Stromal cell of bone marrow (primary cell): Measurements from ENCODE around the gene TFEB.

ENCODE experiments used
- DNase-seq: peaks from one replicate; pipeline ENCODE4 v3.0.0-alpha.2; 2012; ENCODE audit warnings: low read depth

TFEB gene

DNA sequence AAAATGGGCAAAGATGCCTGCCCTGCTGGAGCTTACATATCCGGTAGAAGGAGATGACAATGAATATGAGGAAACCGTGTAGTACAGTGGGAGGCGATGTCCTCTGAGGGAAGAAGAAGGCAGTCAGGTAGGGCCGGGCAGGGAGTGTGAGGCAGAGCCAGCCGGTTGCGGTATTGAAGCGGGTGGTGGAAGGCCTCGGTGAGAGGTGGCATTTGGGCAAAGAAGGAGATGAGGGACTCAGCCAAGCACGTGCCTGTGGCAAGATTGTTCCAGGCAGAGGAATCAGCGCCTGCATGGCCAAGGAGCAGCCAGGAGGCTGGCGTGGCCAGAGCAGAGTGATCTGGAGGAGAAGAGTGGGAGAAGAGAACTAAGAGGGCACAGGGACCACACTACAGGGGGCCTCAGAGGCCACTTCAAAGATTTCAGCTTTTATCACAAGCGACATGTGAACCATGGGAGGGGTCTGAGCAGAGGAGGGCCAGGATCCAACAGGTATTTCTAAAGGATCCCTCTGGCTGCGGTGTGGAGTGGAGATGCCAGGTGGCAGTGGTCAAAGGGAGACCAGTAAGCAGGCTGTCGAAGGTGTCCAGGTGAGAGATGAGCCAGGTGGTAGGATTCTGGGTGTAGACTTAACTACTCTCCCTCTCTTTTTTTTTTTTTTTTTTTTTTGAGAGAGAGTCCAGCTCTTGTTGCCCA lies 83.3 kb downstream of the TFEB start:
- no peak for DNase-seq

DNA sequence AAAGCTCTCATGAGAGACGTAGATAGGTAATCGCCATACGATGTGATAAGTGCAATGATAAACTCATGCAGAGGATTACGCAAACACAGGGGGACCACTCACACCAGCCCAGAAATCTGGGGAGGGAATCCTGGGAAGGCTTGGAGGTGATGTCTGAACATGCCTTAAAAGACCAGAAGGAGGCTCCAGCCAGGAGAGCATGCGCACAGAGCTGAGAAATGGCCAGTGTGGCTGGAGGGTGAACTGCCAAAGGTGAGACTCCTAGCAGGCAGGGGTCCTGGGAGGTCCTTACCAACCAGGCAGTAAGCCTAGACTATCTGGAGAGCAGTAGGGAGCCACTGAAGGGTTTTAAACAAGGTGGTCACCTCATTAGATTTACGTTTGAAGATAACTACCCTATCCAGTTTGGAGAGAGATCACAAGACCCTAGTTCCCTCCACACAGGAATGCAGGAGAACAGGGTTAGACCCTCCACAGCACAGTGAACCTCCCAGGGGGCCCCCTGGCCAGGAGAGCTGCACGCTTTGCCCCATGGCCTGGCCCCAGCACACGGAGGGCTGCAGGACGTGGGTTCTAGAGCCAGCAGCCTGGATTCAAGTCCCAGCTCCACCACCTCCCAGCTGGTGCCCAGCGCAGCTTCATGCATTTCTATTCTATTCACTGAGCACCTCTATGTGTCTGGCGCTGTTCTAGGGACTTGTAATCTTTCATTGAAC lies 84.0 kb downstream of the TFEB start:
- DNase-seq = no peak

DNA sequence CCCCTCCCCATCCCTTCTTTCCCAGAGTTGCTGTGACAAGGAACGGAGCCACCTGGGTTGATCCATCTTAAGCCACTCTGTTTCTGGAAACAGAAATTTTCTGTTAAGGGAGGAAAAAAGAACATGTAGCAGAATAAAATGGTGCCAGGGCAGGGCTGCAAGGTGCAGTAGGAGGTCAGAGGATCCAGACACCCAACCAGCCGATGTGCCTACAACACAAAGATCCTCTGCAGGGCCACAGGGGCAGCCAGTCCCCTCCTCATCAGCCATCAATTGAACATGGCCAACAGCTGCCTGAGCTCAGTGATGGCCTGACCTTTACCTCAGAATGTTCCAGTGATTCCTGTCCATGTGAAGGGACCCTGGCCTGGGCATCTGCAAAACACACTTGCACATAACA lies 85.3 kb downstream of the TFEB start:
- no peak for DNase-seq

DNA sequence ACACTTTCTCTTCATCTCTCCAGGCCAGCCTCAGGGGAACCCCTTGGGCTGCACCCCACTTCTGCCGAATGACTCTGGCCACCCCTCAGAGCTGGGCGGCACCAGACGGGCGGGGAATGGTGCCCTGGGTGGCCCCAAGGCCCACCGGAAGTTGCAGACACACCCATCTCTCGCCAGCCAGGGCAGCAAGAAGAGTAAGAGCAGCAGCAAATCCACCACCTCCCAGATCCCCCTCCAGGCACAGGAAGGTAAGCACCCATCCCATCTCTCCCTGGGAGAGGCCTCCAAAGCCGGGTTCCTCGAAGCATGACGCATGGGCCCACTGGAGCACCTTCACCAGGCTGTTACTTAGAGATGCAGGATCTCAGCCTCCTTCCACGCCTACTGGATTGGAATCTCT lies 85.8 kb downstream of the TFEB start:
- DNase-seq = no peak

DNA sequence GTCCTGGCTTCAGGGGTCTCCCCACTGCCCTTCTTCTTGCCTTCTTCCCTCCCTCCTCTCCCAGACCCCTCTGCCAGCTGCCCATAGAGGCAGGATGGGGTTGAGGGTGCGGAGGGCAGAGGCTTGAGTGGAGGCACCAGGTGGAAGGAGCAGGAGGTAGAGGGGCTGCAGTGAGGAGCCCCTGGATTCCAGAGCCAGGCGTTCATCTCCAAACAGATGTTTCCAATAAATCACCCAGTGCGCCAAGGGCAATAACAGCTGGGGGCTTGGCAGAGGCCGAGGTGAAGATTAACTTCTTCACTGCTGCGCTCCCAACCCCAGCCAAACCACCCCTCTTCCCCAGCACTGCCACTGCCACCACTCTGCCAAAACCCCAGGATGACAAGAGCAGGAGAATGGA lies 86.5 kb downstream of the TFEB start:
- DNase-seq = no peak

DNA sequence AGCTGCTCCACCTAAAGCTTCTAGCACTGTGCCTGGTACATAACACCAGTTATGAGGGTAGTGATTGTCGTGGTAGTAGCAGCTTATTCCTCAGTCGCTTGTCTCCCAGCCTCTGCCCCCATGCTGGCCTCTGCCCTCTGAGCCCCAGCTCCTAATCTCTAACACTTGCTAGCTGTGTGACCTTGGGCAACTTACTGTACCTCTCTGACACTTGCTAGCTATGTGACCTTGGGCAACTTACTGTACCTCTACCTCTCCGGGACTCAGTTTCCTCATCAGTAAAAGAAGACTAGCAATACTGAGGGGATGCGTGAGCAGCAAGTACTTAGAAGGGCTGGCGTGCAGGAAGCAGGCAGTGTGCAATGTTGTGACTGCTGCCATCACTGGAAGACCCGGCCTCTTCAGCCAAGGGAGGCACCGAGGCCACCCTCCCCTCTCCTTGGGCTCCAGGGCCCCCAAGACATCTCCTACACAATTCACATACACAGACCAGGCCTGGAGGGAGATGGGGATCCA lies 87.3 kb downstream of the TFEB start:
- no peak for DNase-seq

DNA sequence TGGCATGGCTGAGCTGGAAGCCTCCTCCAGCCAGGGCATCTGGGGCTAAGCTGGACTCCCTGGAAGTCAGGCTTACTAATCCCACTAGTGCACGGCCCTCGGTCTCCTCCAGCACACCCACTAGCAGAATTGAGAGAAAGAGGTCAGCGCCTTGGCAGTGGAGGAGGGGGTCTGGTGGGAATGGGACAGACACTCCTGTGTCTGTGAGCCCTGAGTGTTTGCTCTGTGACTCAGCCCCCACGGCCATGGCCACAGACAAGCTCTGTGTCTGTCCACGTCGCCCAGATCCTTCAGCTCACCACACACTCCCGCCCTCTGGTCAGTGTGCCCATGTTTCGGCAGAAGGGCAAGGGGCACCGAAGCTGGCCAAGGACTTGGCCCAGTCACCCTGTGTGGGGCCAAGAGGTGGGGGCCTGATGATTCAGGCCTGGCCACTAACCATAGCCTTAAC lies 88.3 kb downstream of the TFEB start:
- no peak for DNase-seq

DNA sequence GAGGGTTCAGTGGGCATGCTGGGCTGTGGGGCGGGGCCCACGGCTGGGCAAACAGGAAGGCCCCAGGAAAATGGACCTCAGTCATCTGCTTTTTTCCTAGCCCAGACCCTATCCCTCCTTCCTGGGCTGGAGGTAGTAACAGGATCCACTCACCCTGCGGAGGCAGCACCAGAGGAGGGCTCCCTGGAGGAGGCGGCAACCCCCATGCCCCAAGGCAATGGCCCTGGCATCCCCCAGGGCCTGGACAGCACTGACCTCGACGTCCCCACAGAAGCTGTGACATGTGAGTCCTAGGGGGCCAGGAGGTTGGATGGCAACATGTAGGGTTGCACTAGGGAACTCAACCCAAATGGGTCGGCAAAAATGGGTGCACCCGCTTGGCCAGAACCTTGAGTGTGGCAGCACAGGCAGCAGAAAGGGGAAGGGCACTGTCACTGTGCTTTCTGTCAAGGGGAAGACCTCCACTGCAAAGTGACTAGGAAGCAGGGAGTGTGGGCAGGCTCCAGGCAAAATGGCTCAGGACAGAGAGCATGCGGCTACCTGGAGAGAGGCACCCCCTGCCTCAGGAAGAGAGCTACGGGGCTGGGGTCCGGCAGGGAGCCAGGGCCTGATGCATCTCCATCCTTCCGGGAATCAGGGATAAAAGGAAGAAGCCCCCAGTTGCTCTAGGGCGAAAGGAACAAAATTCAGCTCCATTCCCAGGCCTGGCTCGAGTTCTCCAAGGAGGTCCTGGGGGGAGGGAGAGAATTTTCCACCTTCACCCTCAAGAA lies 89.2 kb downstream of the TFEB start:
- DNase-seq = no peak

DNA sequence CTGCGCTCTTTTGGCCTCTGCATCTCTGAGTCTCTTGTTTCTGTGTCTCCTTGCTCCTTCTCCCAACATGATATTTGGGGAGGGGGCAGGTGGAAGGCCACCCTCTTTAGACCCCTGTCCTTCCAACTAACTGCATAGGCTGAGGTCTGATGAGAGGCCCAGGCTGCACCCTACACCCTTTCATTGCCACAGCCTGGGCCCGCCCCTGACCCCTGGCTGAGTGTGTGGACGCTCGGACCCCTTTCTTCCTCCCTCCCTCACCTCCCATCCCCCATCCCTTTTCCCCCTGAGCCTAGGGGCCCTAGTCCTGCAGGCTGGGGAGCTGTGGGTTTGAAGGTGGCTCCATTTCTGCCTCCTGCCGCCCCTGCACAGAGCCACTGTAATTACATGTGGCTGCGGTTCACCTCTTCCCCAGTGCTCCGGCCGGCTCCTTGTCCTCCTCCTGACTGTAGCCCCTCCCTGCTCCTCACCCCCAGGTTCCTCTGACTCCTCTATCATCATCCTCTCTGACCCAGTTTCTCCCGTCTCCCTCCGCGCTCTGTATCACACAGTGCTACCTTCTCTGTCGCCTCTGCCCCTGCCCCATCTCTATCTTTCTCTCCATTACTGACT lies 90.3 kb downstream of the TFEB start:
- no peak for DNase-seq

DNA sequence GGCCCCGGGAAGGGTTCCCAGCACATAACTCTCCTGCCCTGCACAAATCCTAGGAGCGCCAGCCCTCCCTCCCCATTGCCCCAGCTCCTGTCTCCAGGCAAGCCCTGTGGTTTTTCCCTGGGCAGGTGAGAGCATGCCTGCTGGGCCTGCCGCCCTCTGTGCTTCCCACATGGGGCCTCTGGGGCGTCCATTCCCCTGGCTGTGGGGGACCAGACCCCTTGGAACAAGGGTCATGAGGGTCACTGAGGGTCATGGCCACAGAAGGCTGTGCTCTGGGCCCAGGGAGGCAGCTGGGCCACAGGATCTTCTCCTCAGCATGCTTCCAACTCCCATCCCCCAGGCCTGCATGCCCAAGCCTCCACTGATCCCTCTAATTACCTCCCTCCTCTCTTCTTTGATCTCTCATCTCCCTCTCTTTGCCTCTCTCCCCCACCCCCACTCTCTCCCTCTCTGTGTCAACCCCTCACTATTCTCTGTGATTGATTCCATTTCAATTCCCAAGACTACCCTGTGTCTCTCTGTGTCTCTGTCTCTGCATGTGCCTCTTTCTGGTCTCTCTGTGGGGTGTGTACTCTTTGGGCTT lies 91.0 kb downstream of the TFEB start:
- no peak for DNase-seq

DNA sequence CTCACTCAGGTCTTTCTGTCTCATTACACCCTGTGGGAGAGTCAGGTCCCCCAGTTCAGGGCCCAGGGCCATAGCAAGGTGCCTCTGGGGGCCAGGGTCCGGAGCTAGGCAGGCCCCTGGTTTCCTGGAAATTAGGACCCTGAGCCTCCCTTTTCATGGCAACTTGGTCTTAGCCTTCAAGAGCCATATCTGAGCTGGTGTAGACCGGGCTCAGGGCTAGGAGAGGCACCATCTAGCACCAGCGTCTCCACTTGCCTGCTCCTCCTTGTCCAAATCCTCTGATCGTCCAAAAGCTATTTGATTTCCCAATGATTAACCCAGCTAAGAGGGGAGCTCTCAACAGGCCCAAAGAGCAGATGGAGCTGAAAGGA lies 91.5 kb downstream of the TFEB start:
- no peak for DNase-seq

DNA sequence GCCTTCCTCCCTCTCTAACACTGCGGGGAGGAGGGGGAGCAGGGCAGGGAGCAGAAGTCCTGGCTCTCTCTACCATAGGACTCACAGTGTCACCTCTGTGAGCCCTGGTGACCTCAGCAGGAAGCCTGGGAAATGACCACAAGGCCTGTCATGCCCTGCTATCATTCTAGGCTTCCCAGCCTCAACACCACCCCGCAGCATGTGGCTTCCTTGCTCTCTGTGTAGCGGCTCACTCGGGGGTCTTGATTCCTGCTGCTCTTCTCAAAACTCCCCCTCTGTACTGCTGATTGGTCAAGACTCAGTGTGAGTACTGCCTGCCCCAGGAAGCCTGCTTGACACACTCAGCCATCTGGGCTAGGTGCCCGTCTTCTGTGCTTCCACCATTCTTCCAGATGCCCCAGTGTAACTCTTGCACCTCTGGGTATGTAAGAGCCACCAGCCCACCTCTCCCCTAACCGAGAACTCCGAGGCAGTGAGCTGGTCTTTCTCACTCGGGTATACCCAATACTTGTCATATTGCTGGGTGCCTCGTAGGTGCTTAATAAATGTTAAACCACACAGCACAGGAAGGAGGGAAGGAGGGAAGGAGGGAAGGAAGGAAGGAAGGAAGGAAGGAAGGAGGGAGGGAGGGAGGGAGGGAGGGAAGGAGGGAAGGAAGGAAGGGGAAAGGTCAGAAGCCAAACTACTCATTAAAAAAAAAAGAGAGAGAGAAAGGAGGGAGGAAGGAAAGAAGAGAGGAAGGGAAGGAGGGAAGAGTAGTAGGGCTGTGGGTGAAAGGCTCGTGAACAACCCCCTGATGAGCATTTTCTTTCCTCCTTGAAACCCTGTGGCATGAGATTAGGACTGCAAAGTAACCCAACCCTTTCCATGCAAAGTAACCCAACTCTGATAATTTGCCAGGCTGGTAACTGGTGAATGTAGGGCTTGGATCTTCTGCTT lies 92.2 kb downstream of the TFEB start:
- no peak for DNase-seq

DNA sequence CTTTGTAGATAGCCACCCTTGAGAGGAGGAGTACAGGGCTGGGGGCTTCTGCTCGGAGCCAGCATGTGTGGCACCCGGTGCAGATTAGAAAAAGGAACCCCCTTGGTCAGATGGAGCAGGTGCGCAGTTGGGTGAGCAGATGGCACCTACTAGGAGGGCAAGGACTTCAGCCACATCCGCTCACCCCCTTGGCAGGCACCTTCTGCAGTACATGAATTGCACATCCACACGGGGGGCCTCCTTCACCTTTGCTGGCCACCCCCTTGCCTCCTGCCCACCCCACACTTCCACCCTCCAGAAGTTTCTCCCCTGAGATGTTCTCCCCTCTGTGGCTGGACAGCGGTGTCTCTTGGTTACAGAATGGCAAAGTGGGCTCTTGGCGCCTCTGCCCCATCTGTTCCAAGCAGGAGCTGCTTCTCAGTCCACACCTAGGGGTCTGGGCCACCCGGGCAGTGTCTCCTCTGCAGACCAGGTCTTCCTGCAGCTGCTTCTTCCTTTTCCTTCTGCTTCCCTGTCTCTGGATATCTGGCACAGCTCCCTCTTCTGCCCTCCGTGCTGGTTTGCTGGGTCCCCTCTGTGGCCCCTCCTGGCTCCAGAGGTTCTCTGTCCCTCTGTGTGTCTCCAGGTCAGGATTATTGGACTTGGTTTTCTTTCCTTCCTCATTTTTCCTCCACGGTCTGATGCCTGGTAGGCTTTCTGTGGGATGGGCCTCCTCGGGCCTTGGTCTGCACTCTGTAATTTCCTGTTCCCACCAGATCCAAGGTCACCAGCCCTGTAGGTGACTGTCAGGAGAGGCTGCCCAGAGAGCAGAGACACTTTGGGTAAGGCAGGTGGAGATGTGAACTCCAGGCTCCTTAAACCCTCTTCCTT lies 93.1 kb downstream of the TFEB start:
- no peak for DNase-seq

DNA sequence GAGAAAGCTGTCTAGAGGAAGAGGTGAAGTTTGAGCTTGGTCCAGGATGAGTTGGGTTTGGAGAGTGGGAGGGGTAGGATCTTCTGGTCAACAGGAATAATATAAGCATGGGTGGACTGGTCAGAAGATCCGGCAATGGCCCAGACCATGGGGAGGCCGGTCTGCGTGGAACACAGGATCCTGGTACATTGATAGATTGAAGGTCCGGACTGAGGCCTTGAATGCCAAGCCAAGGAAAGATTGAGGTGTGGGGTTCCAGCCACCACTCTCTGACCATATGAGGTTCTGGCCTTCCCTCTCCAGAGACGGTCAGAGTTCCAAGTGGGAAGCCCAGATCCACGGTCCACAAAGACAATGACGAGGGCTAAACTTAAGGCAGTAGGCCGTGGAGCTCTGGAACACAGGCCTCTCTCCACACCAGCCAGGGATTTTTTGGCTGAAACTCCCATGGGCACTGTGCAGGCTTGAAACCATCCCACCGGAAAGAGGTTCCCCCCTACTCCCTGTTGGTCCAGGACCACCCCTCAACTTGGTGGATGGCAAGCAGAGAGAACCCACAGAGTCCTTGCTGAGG lies 94.0 kb downstream of the TFEB start:
- no peak for DNase-seq

DNA sequence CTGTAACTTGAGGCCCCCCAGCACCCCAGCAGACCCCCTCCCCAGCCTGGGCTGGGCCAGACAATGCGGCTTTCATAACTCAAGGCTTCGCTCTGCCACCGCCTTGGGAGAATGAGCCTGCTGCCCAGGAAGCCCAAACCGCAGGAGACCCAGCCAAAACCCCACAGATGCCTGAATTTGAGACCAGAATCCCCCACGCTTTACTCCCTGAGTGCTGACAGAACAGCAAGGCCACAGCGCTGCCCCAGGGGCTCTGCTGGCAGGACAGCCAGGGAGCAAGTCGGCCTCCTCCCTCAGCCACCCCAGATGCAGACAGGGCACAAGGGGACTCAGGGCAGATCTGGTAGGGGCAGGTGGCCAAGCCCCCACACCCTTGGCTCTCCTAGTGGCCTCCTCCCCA lies 95.0 kb downstream of the TFEB start:
- DNase-seq = no peak

DNA sequence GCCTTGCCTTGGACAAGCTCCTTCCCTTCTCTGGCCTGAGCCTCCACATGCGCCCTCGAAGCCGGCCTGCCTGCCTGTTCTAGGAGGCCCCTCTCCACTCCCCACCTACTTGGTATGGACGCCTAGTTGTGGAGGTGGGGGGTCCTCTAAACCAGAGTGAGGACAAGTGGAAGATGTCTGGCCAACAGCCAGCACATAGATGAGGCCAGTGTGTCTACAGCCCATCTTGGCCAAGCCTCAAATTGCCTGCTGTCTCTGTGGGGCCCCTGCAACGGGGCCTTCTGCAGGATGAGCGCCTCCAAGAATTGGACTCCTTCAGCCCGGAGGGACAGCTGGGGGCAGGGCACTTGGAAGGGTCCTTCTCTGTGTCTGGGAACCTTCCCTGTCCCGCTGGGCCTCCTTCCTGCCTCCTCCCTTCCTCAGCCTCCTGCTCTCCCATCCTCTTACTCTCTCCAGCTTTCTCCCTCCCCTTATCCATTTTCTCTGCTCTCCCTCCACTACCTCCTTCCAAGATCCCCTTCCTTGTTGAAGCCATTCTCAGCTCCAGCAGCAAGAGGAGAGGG lies 95.5 kb downstream of the TFEB start:
- DNase-seq = no peak

DNA sequence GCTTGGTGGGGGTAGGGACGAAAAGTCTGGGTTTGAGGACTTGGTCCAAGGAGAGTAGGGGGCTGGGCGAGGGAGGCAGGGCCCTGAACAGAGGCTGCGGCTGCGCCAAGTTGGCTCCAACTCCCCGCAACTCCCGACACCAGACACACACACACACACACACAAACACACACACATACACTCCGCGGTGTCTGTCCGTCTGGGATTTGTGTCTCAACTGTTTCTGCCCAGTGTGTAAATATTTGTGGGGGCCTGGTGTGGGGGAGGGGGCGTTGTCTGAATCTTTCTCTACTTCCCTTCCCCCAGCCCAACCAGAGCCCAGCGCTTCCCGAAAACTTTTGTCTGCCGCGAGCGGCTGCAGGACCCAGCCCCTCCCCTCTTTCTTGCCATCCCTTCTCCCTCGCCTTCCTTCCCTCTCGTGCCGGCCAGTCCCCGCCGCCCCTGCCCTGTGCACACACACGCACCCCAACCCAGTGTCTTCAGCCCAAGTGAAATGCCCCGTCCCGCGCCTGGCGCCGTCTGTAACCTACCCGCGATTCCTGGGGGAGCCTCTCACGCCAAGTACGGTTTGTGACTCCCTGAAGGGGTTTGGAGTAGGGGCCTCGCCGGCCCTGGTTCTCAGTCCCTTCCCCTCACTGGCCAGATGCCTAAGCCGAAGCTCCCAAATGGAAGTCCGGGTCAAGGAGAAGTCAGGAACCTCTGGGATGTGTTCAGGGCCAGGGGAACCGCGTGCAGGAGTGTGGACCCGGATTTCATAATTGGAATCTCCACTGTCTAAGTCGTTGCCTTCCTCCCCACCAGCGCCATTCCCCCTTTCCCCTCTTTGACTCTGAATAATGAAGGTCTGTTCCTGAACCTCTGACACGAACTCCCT lies 96.2 kb downstream of the TFEB start:
- no peak for DNase-seq
